HEK293 (cell line): ENCODE measurements around the gene DCLK3.

Experiments
- CTCF ChIA-PET: fragments of 350-600 bp; formaldehyde crosslinking; extraction: SDS; loops from one replicate; lab custom pipeline; 2021; ENCODE audit warnings: antibody characterized with exemption; lab: Yijun Ruan, JAX
- POLR2A ChIA-PET: fragments of 300-600 bp; formaldehyde crosslinking; extraction: SDS; loops from one replicate; lab custom pipeline; 2020; ENCODE audit warnings: antibody characterized with exemption, inconsistent platforms; lab: Yijun Ruan, JAX
- H3K27ac ChIP-seq: fragments of 200-500 bp; sonication (Bioruptor generic); 2 replicates; pipeline ENCODE4 v1.5.1; 2014; ENCODE audit warnings: low read depth, low read length, control low read depth, inconsistent platforms; ENCODE audit errors: extremely low read depth
- H3K36me3 ChIP-seq, 2 experiments: fragments of 200-500 bp in 1 of 2; sonication (Bioruptor generic) in 1 of 2; 1 replicate in 1 of 2; 2 replicates in 1 of 2; pipeline ENCODE4 v1.5.1; 2014 to 2017; ENCODE audit warnings: inconsistent platforms in 2 of 2, low read length in 2 of 2; ENCODE audit not compliant: control insufficient read depth in 2 of 2, insufficient read depth in 1 of 2
- H3K4me1 ChIP-seq: fragments of 200-500 bp; sonication (Bioruptor generic); 2 replicates; pipeline ENCODE4 v1.5.1; 2014; ENCODE audit warnings: mild to moderate bottlenecking, low read length, inconsistent platforms; ENCODE audit not compliant: control insufficient read depth, insufficient read depth
- H3K4me3 ChIP-seq: 2 replicates; pipeline ENCODE4 v1.5.1; 2011; ENCODE audit warnings: low read depth, mild to moderate bottlenecking, control low read depth, low read length, moderate library complexity
- H3K9me3 ChIP-seq: fragments of 200-500 bp; sonication (Bioruptor generic); 2 replicates; pipeline ENCODE4 v1.5.1; 2014; ENCODE audit warnings: low read depth, low read length, inconsistent platforms; ENCODE audit not compliant: control insufficient read depth, insufficient read depth
- BCL6B ChIP-seq: fragments of 450-650 bp; formaldehyde crosslinking; IDR thresholded peaks from 2 replicates; pipeline ENCODE4 v1.5.1; 2017; ENCODE audit warnings: missing biosample characterization, missing genetic modification characterization
- CTCF ChIP-seq: fragments of 450-650 bp; formaldehyde crosslinking; IDR thresholded peaks from 2 replicates; pipeline ENCODE4 v1.5.1; 2016; ENCODE audit warnings: missing biosample characterization, missing genetic modification characterization
- KLF16 ChIP-seq: fragments of 450-650 bp; formaldehyde crosslinking; IDR thresholded peaks from 2 replicates; pipeline ENCODE4 v1.5.1; 2017; ENCODE audit warnings: missing biosample characterization, missing genetic modification characterization
- MZF1 ChIP-seq: fragments of 450-650 bp; formaldehyde crosslinking; IDR thresholded peaks from 2 replicates; pipeline ENCODE4 v1.5.1; 2017; ENCODE audit warnings: missing biosample characterization, missing genetic modification characterization, borderline replicate concordance
- RBAK ChIP-seq: fragments of 450-650 bp; formaldehyde crosslinking; IDR thresholded peaks from 2 replicates; pipeline ENCODE4 v1.5.1; 2016; ENCODE audit warnings: missing biosample characterization, missing genetic modification characterization
- REPIN1 ChIP-seq: fragments of 450-650 bp; formaldehyde crosslinking; IDR thresholded peaks from 2 replicates; pipeline ENCODE4 v1.5.1; 2017; ENCODE audit warnings: missing biosample characterization, missing genetic modification characterization, low read depth
- TSHZ1 ChIP-seq: fragments of 450-650 bp; formaldehyde crosslinking; IDR thresholded peaks from 2 replicates; pipeline ENCODE4 v1.5.1; 2016; ENCODE audit warnings: missing biosample characterization, missing genetic modification characterization, borderline replicate concordance
- ZBTB7A ChIP-seq: fragments of 450-650 bp; formaldehyde crosslinking; IDR thresholded peaks from 2 replicates; pipeline ENCODE4 v1.5.1; 2016; ENCODE audit warnings: low read depth, missing biosample characterization, missing genetic modification characterization
- ZFP69B ChIP-seq: fragments of 450-650 bp; formaldehyde crosslinking; IDR thresholded peaks from 2 replicates; pipeline ENCODE4 v1.5.1; 2016; ENCODE audit warnings: missing biosample characterization, missing genetic modification characterization
- ZNF202 ChIP-seq: fragments of 450-650 bp; formaldehyde crosslinking; IDR thresholded peaks from 2 replicates; pipeline ENCODE4 v1.5.1; 2016; ENCODE audit warnings: missing biosample characterization, missing genetic modification characterization, borderline replicate concordance
- ZNF341 ChIP-seq: fragments of 450-650 bp; formaldehyde crosslinking; IDR thresholded peaks from 2 replicates; pipeline ENCODE4; 2016; ENCODE audit warnings: low read depth, missing biosample characterization, missing genetic modification characterization
- ZNF362 ChIP-seq: fragments of 450-650 bp; formaldehyde crosslinking; IDR thresholded peaks from 2 replicates; pipeline ENCODE4 v1.5.1; 2016; ENCODE audit warnings: missing biosample characterization, missing genetic modification characterization
- ZNF37A ChIP-seq: fragments of 450-650 bp; IDR thresholded peaks from 2 replicates; pipeline ENCODE4 v1.5.1; 2018; ENCODE audit warnings: missing biosample characterization, missing genetic modification characterization
- ZNF518A ChIP-seq: fragments of 450-650 bp; formaldehyde crosslinking; conservative IDR thresholded peaks from 2 replicates; pipeline ENCODE4 v1.5.1; 2016; ENCODE audit warnings: low read depth, missing biosample characterization, missing genetic modification characterization
- ZNF529 ChIP-seq: fragments of 450-650 bp; formaldehyde crosslinking; IDR thresholded peaks from 2 replicates; pipeline ENCODE4 v1.5.1; 2017; ENCODE audit warnings: missing genetic modification characterization, missing biosample characterization; ENCODE audit not compliant: insufficient replicate concordance
- ZNF645 ChIP-seq: fragments of 450-650 bp; formaldehyde crosslinking; IDR thresholded peaks from 2 replicates; pipeline ENCODE4; 2016; ENCODE audit warnings: missing biosample characterization, missing genetic modification characterization
- ZNF660 ChIP-seq: fragments of 450-650 bp; IDR thresholded peaks from 2 replicates; pipeline ENCODE4 v1.5.1; 2018; ENCODE audit warnings: missing biosample characterization, mild to moderate bottlenecking, missing genetic modification characterization

The DCLK3 gene

GRCh38 chr3:36695113-36695768, 69.1 kb downstream of the DCLK3 start:
- H3K36me3 ChIP-seq, result no peaks in the 10 kb centered on the region
- H3K27ac ChIP-seq, result no peak overlapping the region
- H3K4me3 ChIP-seq, result no peak overlapping the region
- no peaks in the 10 kb centered on the region for H3K9me3 ChIP-seq
- CTCF ChIA-PET, result interaction anchor here (1.8 kb wide), 1 partner anchor 729 kb away, joined by 4 read pairs; no protein-coding TSS in a partner anchor
- H3K4me1 ChIP-seq, result no peaks in the 10 kb centered on the region
- POLR2A ChIA-PET, result no interaction called here
- TF ChIP-seq ZNF529 (tag by site-specific recombination) (no peak), ZNF362 (no peak), ZNF341 (tag by site-specific recombination) (no peak), KLF16 (tag by site-specific recombination) (no peak), ZNF645 (tag by site-specific recombination) (no peak), MZF1 (tag by site-specific recombination) (no peak), ZFP69B (tag by site-specific recombination) (no peak), ZNF202 (tag by site-specific recombination) (no peak), CTCF (tag by site-specific recombination) (no peak), REPIN1 (tag by site-specific recombination) (no peak), TSHZ1 (tag by site-specific recombination) (no peak), ZNF660 (tag by site-specific recombination) (no peak)

- Histone ChIP-seq H3K4me1 (no peaks in the 10 kb centered on the region), H3K27ac (no peak overlapping the region), H3K36me3 (no peaks in the 10 kb centered on the region), H3K9me3 (no peaks in the 10 kb centered on the region), H3K4me3 (no peak overlapping the region)
- ChIA-PET CTCF (interaction anchor here (0.6 to 0.7 kb wide), 3 partner anchors 152 to 286 kb away, joined by 3 to 4 read pairs (median 3); no protein-coding TSS in a partner anchor), POLR2A (no interaction called here)
- TF ChIP-seq ZNF37A, result no peak
- no peak for TF ChIP-seq RBAK
- TF ChIP-seq ZNF518A (tag by site-specific recombination), result no peak
- no peak for TF ChIP-seq ZBTB7A (tag by site-specific recombination)
- no peak for TF ChIP-seq BCL6B
- TF ChIP-seq CTCF (tag by site-specific recombination), result no peak
These were observed 70.7 kb downstream of the DCLK3 start for GRCh38 chr3:36693670-36694069.
